Measurements from ENCODE around the gene IQCE. TPM values are rescaled to one million over a fixed set of nuclear protein-coding genes. Genes with fewer than 3 reads are reported as not detected.
A peak's percentile ranks its signal among the peaks of the same experiment; 100 is the strongest.

Gene IQCE
- polyA plus RNA-seq, 3 donors, result 1.8 to 8.4 (median 3.0) TPM

GRCh38 chr7:2650451-2650850, 91.7 kb downstream of the IQCE start:
- H3K36me3 Mint-ChIP-seq, result peaks cover 49 to 84% of the 10 kb centered on the region in 2 donors
- TF ChIP-seq, protein P1, sequence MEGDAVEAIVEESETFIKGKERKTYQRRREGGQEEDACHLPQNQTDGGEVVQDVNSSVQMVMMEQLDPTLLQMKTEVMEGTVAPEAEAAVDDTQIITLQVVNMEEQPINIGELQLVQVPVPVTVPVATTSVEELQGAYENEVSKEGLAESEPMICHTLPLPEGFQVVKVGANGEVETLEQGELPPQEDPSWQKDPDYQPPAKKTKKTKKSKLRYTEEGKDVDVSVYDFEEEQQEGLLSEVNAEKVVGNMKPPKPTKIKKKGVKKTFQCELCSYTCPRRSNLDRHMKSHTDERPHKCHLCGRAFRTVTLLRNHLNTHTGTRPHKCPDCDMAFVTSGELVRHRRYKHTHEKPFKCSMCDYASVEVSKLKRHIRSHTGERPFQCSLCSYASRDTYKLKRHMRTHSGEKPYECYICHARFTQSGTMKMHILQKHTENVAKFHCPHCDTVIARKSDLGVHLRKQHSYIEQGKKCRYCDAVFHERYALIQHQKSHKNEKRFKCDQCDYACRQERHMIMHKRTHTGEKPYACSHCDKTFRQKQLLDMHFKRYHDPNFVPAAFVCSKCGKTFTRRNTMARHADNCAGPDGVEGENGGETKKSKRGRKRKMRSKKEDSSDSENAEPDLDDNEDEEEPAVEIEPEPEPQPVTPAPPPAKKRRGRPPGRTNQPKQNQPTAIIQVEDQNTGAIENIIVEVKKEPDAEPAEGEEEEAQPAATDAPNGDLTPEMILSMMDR (IDR thresholded peaks at IDR 0.05), result no peak
- peaks cover 0 to 2% (median 1%) of the 10 kb centered on the region in 3 donors for H3K27me3 Mint-ChIP-seq (ENCODE audit: low read depth in 3 of 3)
- H3K9me3 ChIP-seq (replicated peaks in 1 of 2; ENCODE audit: control insufficient read depth in 1 of 2, insufficient read depth in 1 of 2, low read length in 2 of 2), result no peaks in the 10 kb centered on the region
- no peak overlapping the region for H3K27ac ChIP-seq (ENCODE audit: low read depth in 1 of 2, low read length in 2 of 2)
- H3K79me2 ChIP-seq (ENCODE audit: insufficient read depth, low read length), result peaks cover 11% of the 10 kb centered on the region
- peaks cover 73% of the 10 kb centered on the region for H4K20me1 ChIP-seq (ENCODE audit: insufficient read depth, low read length)
- H3K27me3 ChIP-seq (ENCODE audit: control insufficient read depth in 2 of 2, insufficient read depth in 2 of 2, low read length in 2 of 2), result no peaks in the 10 kb centered on the region
- no peak overlapping the region for H3K4me2 ChIP-seq (replicated peaks; ENCODE audit: extremely low read depth, low read length, poor library complexity, severe bottlenecking)
- intact Hi-C loops (cut with micrococcal nuclease), result no loop called here
- H3K4me1 ChIP-seq (ENCODE audit: control insufficient read depth in 1 of 2, insufficient read depth in 2 of 2, low read length in 2 of 2), result peaks cover 27 to 32% of the 10 kb centered on the region in 2 donors
- peaks cover 0 to 1% (median 0%) of the 10 kb centered on the region in 7 donors for H3K9me3 Mint-ChIP-seq
- DNase-seq, result no peak
- no peak overlapping the region for H2AFZ ChIP-seq (ENCODE audit: insufficient read depth, low read depth, low read length, poor library complexity, severe bottlenecking)
- peaks cover 16% of the 10 kb centered on the region for H3K4me1 Mint-ChIP-seq
- H3K36me3 ChIP-seq (replicated peaks in 1 of 2; ENCODE audit: control insufficient read depth in 1 of 2, insufficient read depth in 2 of 2, low read length in 2 of 2), result peaks cover 55 to 73% of the 10 kb centered on the region in 2 donors
- peak overlapping the region in 4 of 7 donors; percentile 27 to 91 (median 60) for H3K27ac Mint-ChIP-seq
- 65% methylated on average over 6 of the region's 8 CpGs for WGBS (ENCODE audit: insufficient coverage)
- H3K4me3 ChIP-seq (replicated peaks in 1 of 3; ENCODE audit: low read depth in 2 of 3, low read length in 3 of 3), result no peak overlapping the region
- no peak overlapping the region for H3K4me3 Mint-ChIP-seq
- no peak overlapping the region for H3K9ac ChIP-seq (ENCODE audit: insufficient read depth, low read length, poor library complexity, severe bottlenecking)

- Histone ChIP-seq H3K27me3 (ENCODE audit: control insufficient read depth in 2 of 2, insufficient read depth in 2 of 2, low read length in 2 of 2) (no peaks in the 10 kb centered on the region), H3K36me3 (replicated peaks in 1 of 2; ENCODE audit: control insufficient read depth in 1 of 2, insufficient read depth in 2 of 2, low read length in 2 of 2) (peaks cover 62 to 82% of the 10 kb centered on the region in 2 donors), H3K4me2 (replicated peaks; ENCODE audit: extremely low read depth, low read length, poor library complexity, severe bottlenecking) (no peak overlapping the region), H4K20me1 (ENCODE audit: insufficient read depth, low read length) (peaks cover 68% of the 10 kb centered on the region), H3K9me3 (replicated peaks in 1 of 2; ENCODE audit: control insufficient read depth in 1 of 2, insufficient read depth in 1 of 2, low read length in 2 of 2) (no peaks in the 10 kb centered on the region), H3K79me2 (ENCODE audit: insufficient read depth, low read length) (peaks cover 3% of the 10 kb centered on the region), H3K4me3 (replicated peaks in 1 of 3; ENCODE audit: low read depth in 2 of 3, low read length in 3 of 3) (no peak overlapping the region), H2AFZ (ENCODE audit: insufficient read depth, low read depth, low read length, poor library complexity, severe bottlenecking) (no peak overlapping the region), H3K9ac (ENCODE audit: insufficient read depth, low read length, poor library complexity, severe bottlenecking) (no peak overlapping the region), H3K4me1 (ENCODE audit: control insufficient read depth in 1 of 2, insufficient read depth in 2 of 2, low read length in 2 of 2) (peaks cover 18 to 23% of the 10 kb centered on the region in 2 donors), H3K27ac (ENCODE audit: low read depth in 1 of 2, low read length in 2 of 2) (no peak overlapping the region)
- intact Hi-C loops (cut with micrococcal nuclease), result no loop called here
- TF ChIP-seq, protein P1 (IDR thresholded peaks at IDR 0.05), result peak; percentile 22
- H3K9me3 Mint-ChIP-seq, result no peaks in the 10 kb centered on the region
- 91% methylated on average over 11 of the region's 15 CpGs for WGBS (ENCODE audit: insufficient coverage)
- H3K4me3 Mint-ChIP-seq, result no peak overlapping the region
- H3K4me1 Mint-ChIP-seq, result peaks cover 7% of the 10 kb centered on the region
- H3K27me3 Mint-ChIP-seq (ENCODE audit: low read depth in 3 of 3), result peaks cover 0 to 2% (median 1%) of the 10 kb centered on the region in 3 donors
- H3K36me3 Mint-ChIP-seq, result peaks cover 54 to 83% of the 10 kb centered on the region in 2 donors
- peak overlapping the region in 2 of 7 donors; percentile 11 to 12 for H3K27ac Mint-ChIP-seq
- no peak for DNase-seq
These were observed 92.6 kb downstream of the IQCE start for GRCh38 chr7:2651336-2651735.

All from CD14-positive monocyte (primary cell).